Sciatic nerve (tissue), 2 donors: ENCODE data around the gene GMNN. TPM values are rescaled to one million over a fixed set of nuclear protein-coding genes. Genes with fewer than 3 reads are reported as not detected.

Experiments used
- ATAC-seq: fragments of 200-7000 bp; cut with Tn5 transposase; one replicate; pipeline ENCODE4 v1.9.1; 2020; ENCODE audit warnings: mild to moderate bottlenecking, moderate library complexity
- DNase-seq: peaks from one replicate; pipeline ENCODE4 v3.0.0-alpha.2; 2020; ENCODE audit warnings: low spot score
- intact Hi-C: fragments of 100-400 bp; cut with DNase I; formaldehyde crosslinking; loops from one replicate; pipeline ENCODE4 v1.14.2; 2022
- total RNA-seq: library from RNA; stranded (reverse); fragmentation: NEBNext Ultra II Directional; extraction: Animal tissue kit (Norgen Biotek cat#: 25700); gene quantifications from one replicate; pipeline ENCODE4 v1.2.1, GENCODE V29; 2021
- donor health status: DM: no; HTN: no; CAD: no.
- donor health status: DM: no; HTN: no; CAD: no.

Gene GMNN
- total RNA-seq, 1 donor from 2014 or later, result 10.9 TPM

DNA sequence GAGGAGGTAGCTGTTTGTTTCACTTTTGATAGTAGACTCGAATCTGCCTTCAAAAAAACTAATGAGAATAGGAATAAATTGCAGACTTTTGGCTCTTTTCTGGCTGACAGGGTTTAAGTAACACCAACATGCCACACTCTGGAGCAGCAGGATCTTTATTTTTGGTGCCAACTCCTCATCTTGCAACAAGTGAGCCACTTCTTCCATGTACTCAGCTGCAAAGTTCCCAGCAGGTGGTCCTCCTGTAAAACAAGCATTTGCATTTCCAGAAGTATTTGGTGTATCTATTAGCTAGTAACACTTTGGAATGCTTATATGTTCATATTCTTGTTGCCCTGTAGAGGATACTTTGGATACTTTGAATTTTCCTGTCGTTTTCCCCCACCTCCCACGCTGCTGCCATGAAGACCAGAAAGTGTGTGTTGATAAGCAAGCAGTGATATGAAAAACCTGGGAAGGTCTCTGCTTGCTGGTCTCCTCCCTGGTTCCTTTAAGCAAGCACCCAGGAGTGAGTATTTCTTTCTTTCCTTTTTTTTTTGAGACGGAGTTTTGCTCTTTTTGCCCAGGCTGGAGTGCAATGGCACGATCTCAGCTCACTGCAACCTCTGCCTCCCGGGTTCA, 23.0 kb downstream of the GMNN start:
- intact Hi-C loops, result no loop called here
- no peak for DNase-seq
- no peak for ATAC-seq

DNA sequence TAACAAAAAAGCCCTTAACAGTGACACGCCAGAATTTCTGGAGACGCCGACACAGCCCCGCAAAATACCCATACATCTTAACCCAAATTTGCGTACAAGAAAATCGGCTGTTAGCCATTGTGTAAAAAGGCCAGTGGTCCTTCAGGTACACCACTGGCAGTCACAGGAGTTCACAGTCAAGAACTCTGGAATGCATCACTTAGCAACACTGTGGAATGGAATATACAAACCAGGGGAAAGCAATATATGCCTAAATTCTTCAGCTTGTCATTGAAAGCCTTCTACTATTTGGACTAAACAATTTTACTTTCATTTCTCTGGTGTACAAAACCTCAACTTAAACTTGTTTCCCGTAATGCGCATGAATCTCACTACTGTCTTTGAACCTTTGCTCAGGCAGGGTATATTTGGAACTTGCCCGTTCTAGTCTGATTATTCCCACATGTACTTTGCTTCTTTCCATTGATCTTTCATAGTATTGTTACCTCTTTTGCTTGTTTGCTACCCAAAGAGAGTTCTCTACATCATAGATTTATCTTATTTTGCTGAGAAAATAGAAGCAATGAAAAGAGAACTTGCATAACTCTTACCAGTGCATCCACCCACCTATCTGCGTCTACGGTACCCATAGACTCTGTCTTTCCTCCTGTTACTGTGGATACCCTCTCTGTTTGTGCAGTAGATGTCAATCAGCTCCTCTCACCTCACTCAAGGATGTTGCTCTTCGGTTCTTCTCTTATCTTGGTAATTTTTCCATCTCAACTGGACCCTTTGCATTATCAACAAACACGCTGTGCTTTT, 24.2 kb downstream of the GMNN start, which contains the start of gene ARMH2:
TSS of gene ARMH2 (minus strand) at position 178 of the 801 bp plus-strand sequence. CDS start at position 118, 60 bp downstream.
- no peak for DNase-seq
- ATAC-seq, result no peak
- intact Hi-C loops, result no loop called here

DNA sequence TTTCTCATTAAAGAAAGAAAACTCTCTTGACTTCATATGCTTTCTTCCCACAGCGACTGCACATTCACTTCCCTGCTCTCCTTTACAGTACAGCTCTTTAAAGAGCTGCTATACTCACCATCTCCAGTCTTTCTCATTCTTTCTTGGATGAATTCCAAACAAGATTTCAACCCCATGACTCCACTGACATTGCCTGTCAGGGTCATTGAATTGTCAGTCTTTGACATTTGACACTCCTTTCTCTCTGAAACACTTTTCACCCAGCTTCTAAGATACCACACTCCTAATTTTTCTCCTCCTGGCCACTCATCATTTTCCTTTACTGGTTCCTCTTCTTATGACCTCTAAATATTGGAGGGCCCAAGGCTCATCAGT, 24.8 kb downstream of the GMNN start:
- DNase-seq (no peak), ATAC-seq (no peak)
- intact Hi-C loops, result no loop called here

DNA sequence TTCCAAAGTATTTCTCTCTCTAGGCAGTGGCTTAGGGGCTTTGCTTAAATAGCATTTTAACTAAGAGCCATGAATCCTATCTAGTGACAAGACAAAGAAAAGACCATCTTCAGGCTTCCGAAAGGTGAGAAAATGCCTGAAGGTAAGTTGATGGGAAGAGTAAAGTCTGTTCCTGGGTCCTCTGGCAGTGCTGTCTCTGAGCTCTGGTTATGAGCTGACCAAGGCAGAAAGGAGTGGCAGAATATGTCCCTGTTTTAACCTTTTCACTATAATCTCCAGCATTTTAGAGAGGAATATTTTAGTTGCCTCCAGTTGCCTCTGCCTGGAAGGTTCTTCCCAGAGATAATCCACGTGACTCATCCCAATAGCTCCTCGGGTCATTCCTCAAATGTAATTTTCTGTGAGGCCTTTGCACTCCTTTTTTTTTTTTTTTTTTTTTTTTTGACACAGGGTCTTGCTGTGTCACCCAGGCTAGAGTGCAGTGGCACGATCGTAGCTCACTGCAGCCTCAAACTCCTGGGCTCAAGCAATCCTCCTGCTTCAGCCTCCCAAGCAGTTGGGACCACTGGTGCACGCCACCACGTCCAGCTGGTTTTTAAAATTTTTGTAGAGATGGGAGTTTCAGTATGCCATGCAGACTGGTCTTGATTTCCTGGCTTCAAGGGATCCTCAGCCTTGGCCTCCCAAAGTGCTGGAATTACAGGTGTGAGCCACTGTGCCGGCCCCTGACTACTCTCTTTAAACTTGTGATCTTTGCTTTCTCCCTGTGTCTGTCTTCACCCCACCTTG, 27.7 kb downstream of the GMNN start:
- intact Hi-C loops, result no loop called here
- DNase-seq, result no peak
- ATAC-seq, result no peak

DNA sequence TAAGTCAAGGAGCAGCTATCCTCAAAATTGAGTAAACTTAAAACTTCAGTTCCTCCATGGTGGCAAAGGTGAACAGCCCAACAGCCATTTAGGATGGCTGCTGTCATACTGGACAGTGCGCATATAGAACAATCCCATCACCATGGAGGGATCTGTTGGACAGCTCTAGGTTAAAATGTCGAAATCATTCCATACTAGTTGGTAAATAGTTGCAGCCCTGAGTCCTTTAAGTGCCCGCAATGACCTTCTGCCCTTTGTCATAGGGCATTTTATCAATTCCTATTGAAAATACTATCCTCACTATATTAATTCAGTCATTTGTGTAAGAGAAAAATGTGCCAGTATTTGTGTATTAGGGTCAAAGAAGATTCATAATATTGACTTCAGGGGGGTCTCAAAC, 32.8 kb downstream of the GMNN start:
- ATAC-seq, result no peak
- intact Hi-C loops, result no loop called here
- no peak for DNase-seq

DNA sequence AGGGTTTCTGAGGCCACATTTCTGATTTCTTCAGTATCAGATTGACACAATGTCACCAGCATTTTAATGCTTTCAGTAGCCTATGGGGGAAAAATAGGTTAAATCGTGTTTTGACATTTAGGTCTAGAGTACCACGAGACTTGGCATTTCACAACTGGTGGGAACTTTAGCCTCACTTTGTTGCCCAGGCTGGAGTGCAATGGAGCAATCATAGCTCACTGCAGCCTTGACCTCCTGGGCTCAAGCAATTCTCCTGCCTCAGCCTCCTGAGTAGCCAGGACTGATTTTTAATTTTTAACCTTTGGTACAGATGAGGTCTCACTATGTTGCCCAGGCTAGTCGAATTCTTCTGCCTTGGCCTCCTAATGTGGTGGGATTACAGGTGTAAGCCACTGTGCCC, 35.0 kb downstream of the GMNN start:
- intact Hi-C loops, result no loop called here
- ATAC-seq, result no peak

DNA sequence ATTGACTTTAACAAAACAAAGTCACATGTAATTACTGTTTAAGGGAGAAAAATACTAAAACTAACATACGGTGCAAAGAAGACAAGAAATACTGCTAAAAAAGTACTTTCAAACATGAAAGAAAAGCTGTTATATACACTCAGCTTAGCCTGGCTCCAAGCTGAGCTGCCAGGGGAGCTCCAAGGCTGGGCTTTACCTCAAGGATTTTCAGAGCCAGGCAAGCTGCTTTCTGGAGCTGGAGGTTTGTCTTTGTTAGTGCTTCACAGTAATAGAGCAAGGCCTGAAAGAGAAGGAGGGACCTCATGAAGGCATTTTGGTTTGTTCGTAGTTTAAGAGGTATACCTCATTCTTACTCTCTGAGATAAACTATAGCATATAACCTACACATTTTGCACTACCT, 43.6 kb downstream of the GMNN start:
- DNase-seq (no peak), ATAC-seq (no peak)
- intact Hi-C loops, result no loop called here

More for the DNA sequence above, 35.0 kb downstream of the GMNN start:
- no peak for DNase-seq

DNA sequence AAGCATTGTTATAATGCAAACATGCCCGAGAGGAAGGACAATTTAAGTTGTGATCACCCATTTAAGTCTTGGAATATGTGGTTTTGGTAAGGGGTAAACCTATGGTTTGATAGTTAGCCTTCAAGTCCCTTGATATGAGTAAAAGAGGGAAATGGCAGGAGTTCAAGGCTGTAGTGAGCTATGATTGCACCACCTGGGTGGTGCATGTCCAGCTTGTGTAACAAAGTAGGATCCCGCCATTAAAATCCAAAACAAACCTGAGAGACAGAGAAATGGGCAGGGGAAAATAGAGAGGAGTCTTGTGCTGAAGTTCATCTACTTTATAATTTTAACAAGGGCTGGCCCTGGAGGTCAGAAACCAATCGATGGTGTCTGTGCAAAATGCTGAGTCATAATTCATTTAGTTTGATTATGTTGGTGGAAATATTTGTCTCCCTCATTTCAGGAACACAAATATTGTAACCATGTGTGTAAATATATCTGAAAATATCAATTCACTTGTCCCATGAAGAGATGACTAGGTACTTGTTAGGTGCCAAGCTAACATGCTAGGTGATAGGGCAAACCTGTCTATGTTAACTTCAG, 47.2 kb downstream of the GMNN start:
- DNase-seq, result no peak
- no peak for ATAC-seq
- intact Hi-C loops, result no loop called here

DNA sequence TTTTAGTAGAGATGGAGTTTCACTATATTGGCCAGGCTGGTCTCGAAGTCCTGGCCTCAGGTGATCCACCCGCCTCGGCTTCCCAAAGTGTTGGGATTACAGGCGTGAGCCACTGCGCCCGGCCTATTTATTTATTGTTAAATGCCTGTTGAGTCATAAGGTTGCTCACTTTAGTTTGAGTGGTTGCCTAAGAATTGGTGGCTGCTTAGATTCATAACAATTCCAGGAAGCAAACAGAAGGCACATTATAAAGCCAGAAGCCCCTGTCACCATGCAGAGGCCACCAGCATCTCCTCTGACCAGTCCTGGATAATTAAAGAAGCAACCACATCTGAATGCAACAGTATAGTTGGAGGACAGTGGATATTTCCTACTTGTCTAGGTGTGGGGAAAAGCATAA, 48.0 kb downstream of the GMNN start:
- ATAC-seq (no peak), DNase-seq (no peak)
- intact Hi-C loops, result no loop called here

DNA sequence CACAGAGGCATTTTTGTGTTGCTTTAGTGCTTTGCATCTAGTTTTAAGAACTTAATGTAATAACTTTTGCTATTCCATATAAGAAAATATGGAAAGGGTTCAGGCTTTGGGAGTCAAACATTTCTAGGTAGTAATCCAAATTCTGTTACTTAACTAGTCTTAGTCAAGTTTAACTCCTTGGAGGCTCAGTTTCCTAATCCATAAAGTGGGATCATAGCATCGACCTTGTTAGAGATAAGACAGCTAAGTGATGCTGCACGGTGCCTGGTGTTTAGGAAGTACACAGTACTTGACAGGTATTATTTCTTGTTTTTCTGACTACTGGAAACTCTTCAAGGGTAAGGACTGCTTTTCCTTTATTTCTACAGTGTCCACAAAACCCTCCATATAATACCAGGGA, 48.4 kb downstream of the GMNN start:
- intact Hi-C loops, result no loop called here
- ATAC-seq (no peak), DNase-seq (no peak)

DNA sequence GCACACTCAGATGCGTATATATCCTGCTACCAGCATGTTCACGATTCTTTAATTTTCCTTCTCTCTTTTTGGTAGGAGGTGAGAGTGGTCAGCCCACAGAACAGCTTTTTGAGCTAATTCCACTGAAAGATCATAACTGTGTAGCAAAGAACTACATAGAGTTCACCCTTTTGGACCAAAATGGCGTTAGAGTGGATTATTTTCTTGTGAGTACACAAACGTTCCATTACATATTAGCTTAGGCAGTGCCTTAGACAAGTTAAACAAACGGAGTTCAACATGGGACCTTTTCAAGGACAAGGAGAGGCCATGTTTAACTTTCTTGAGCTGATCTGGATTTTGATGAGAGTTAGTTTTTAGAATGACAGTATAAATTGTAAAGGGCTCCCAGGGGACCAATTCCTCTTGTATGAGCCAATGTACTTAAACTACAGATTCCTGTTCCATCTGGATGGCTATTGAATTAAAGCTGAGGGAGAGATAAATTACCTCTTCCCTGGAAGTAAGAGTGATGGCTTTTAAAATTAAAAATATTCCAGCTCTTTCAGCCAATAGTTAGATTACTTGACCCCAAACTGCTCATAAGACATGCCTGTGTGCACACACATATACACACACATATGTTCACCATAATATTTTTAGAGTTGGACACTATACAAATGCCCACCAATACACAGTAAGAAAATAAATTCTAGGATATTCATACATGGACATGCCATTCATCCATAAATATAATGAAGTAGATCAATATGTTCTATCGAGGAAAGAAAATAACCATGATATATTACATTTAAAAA, 49.6 kb downstream of the GMNN start:
- ATAC-seq (no peak), DNase-seq (no peak)
- intact Hi-C loops, result no loop called here

DNA sequence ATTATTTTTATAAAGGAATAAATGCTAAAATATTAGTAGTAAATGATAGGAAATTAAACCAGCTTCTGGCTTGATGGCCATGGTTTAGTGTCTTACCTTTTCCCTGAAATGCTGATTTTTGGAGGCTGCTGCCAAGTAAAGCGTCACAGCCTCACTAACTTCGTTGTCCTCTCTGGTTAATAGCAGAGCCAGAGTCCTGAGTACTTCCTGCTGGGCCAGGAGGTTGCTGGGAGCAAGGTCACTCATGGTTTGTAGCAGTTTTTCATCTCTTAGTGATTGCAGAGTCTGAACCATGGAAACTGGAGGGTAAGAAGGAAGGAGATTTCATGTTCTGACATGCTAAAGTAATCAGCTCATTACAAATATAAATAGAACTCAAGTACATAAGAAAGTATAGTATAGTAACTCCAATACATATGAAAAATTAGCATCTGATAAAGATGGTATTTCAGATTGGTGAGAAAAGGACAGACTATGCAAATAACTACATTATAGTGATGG, 50.4 kb downstream of the GMNN start:
- no peak for DNase-seq
- intact Hi-C loops, result no loop called here
- no peak for ATAC-seq

DNA sequence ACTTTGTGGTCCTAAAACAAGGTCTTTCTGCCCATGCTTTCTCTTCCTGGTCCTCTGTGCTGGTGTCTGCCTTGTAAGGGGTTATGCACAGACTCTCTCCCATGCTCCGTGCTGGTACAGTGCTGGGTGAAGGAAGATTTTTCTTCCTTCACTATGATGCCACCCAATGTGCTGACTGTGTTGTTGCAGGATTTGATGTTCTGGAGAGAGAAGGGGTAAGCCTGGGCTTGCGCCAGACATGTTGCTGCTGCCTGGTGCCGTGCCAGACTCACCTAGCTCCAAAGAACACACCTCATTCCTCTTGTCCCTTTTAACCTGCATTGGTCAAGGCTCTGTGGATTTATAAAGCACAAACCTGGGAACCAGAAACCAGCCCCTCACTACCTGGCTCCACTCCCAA, 52.4 kb downstream of the GMNN start:
- intact Hi-C loops, result no loop called here
- no peak for DNase-seq
- no peak for ATAC-seq

DNA sequence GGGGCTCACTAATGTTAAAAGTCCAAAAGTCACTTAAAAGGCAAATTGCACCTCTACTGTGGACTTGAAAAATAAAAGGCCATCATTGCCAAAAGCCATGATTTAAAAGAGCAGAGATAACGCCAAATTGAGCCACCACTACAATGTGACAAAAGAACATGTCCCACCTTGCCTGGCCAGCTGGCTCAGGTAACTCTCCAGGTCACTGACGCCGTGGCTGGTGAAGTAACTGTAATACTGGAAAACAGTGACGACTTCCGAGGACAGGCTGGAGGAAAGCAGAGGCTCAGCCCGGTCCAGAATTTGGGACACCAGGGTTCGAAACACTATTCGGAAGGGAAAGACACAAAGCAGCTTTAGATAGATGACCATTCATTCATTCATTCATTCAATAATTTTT, 53.2 kb downstream of the GMNN start:
- DNase-seq (no peak), ATAC-seq (no peak)
- intact Hi-C loops, result no loop called here

DNA sequence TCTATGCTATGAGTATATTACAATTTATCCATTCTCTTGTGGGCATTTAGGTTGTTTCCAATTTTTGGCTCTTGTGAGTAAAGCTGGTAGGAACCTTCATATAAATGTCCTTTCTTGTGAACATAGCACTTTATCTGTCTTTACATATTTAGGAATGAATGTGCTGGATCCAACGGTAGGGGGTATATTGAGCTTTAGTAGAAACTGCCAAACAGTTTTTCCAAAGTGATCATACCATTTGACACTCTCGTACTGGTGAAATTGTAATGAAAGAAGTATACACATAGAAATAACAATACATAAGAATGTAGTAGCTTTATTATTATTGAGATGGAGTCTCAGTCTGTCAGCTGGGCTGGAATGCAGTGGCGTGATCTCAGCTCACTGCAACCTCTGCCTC, 54.9 kb downstream of the GMNN start:
- ATAC-seq, result no peak
- no peak for DNase-seq
- intact Hi-C loops, result no loop called here

DNA sequence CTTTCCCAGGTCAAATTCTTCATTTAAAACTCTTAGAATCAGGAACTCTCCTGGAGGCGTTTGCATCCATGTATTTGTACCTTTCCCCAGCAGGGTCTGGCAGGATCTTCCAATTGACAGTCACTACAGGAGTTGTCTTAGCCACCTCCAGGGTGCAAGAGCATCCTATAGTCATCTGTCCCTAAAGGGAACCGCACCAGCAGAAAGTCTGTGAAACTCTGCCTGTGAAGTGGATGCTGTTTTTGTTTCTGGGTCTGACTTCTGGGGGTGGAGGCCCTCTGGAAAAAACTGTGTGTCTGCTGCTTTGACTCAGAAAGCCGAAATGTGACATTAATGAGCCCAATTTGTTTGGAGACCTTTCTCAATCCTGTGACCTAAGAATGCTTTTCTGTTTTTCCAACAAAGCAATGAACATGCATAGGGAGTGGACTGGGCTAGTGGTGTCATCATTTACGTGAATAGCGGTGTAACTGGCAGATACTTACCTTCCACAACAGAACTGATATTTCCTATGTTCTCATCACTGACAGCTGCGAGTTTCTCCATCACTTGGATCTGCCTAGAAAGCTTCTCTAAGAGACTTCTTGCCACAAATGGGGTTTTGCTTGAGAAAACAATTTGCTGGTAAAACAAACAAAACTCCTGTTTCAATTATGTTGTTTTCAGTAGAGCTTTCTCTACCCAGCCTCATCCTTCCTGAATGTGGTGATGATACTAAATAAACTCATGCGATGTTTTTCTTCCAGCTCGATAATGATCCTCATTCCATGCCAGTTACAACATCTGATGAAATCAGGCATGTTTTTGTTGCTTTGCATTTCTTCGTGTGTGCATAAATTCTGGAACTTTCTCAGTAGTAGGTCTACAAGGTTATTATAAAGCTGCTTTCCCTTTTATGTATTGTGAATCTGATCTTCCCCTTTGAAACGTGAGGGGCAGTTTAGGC, 57.3 kb downstream of the GMNN start:
- intact Hi-C loops, result no loop called here
- ATAC-seq, result peak; percentile 88
- DNase-seq, result no peak

DNA sequence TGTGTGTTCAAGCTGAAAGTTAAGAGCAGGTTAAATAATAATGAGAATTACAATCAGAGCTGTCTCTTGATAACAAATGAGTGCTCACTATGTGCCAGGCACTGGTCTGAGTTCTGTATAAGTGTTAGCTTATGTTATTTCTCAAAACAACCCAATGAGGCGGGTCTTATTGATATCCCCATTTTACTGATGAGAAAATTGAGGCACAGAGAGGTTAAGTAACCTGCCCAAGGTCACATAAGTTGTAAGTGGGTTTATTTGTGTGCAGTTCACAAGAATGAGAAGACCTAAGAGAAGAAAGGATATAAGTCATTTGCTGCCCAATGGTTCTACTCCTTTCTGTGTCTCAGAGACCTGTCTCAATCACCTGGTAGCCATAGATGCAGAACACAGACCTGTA, 58.1 kb downstream of the GMNN start:
- DNase-seq, result no peak
- intact Hi-C loops, result no loop called here
- ATAC-seq, result no peak
